HG03565 (cell line): Measurements from ENCODE around the gene SORCS3.

ENCODE experiments used
- ATAC-seq: cut with Tn5 transposase; IDR thresholded peaks from one replicate; pipeline ENCODE4 v1.9.1; 2021; ENCODE audit warnings: mild to moderate bottlenecking, moderate library complexity; ENCODE audit not compliant: unreplicated experiment

Gene SORCS3

DNA sequence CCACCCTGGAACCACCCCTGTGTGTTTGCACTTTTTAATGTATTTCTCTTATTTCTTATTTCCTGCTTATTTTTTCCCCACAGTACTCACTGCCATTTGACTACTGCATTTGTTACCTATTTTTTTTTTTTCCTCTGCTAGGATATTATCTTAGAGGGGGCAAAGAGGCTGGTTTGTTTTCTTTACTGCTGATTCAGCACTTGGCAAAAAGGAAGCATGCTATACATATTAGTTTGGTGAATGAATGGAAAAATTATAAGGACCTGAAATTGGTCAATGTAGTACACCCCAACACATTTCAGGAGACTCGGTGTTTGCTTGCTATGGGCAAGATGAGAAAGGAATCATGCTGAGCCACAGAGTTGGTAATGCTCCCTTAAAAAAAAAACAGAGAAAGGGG is 193.5 kb downstream of the SORCS3 start:
- ATAC-seq: no peak

DNA sequence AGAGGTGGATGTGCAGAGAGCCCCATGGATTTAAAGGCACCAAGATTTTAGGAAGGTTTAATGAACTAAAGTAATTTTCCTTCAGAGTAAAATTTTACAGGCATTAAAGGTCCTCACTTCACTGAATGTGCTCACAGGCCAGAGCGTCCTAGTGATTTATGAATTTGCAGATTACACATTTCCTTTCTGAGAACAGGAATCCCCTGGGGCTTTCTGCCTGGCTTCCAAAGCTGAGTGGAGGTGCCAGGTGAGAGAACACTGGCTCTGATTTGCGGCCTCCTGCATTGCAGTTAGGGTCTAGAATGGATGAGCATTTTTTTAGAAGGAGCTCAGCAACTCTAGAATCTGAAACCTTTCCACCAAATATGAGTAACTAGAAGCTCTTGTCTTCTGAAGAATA is 194.3 kb downstream of the SORCS3 start:
- ATAC-seq: peak; percentile 45

DNA sequence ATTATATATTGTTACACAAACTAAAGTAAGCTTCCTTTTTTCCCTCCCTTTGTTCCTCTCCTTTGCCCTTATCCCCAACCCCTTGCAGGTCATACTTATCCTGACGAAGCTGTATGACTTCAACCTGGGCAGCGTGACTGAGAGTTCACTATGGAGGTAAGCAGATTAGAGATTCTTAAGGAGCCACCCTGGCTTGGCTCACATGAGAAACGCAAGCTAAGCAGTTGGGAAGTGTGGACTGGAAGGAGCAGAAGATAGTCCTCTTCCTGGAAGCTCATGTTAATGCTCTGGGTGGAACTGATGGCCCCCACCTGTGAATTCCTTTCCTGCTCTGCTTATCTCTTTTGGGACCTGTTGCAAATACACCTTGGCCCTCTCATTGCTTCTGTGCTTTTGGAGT is 201.6 kb downstream of the SORCS3 start:
- ATAC-seq: no peak

DNA sequence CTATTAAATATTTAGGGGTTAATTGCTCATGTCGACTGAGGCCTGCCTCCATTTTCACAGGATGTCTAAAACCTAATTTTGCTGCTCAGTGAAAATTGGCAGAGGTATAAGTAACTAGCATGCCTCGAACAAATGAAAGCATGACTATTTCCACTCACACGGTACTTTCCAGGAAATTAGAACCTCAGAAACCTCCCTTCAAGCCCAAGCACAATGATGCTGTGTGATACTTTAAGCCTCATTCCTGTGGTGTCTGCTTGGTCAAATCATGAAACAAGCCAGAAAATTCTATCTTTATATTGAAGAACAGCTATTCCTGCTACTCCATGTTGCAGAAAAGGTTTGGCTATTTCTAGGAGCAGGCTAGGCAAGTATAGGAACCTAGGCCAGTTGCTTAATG is 203.0 kb downstream of the SORCS3 start:
- ATAC-seq: no peak

DNA sequence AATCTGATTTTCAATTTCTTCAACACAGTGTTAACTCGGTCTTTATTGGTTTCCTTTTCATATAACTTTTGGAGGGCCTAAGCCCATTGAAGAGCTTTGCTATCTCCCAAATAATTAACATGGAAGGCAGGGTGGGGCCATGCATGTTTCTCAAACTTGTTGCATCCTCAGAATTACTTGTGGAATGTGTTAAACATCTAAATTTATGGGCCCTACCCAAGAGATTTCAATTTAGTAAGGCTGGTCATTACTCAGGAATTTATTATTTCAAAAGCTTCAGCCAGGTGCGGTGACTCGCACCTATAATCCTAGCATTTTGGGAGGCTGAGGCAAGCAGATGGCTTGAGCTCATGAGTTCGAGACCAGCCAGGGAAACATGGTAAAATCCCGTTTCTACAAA is 208.9 kb downstream of the SORCS3 start:
- ATAC-seq: no peak

DNA sequence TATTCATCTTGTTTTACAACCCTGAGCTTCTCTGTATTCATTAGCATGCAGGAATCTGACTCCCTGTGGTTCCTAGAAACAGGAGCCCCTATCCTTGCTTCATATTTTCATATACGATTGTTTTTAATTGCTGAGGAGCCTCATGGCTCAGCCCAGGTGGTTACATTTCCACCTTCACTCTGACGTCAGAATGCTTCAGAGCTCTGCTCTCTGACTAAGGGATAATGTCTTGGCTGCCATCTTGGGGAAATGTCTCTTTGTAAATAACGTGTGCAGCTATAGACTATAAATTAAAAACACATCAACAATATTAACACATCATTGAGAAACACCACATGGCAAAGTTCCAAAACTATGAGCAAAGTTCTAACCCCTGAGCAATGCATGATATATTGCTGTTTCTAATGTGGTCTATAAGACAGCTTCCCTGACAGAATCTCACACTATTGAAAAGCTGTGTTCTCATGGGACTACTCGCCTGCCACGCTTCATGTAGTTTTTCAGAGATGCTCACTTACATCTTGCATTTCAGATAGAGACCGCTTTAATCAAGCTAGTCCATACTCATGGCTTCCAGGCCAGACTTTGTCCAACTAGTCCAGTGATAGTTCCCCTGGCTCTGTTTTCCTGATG is 227.0 kb downstream of the SORCS3 start:
- no peak for ATAC-seq

DNA sequence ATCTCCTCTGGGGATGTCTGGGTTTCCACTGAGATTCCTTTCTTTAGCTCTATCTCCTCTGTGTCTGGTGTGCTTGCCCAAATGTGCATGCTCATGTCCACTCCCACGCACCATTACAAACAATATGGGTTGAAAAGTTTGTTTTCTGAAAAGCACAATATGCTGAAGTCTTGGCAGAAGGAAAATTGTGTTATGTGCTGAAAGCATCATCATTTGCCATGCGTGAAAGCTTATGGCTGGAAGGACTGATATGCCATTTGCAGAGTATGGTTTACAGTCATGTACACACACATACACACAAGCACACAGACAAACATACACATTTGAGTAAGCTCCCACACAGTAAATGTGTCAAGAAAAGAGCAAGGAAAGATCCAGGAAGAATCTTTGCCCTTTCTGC is 231.6 kb downstream of the SORCS3 start:
- ATAC-seq: no peak

DNA sequence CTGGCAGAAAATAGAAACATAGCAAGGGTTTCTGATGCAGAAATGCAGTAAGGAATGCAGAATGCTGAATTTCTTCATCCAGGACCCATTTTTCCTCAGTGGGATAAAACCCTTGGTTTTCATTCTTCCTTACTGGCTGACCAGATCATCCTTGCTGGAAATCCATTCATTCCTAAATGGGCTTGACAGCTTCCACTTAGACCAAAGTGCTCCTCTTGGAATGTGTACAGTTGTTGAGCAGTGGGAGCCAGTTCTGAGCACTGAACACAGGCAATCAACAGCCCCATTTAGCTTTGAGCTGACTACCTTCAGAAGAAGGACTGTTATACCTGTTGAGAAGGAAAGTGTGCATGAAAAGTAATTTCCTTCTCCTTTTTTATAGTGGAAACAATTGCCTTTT is 232.1 kb downstream of the SORCS3 start:
- no peak for ATAC-seq

DNA sequence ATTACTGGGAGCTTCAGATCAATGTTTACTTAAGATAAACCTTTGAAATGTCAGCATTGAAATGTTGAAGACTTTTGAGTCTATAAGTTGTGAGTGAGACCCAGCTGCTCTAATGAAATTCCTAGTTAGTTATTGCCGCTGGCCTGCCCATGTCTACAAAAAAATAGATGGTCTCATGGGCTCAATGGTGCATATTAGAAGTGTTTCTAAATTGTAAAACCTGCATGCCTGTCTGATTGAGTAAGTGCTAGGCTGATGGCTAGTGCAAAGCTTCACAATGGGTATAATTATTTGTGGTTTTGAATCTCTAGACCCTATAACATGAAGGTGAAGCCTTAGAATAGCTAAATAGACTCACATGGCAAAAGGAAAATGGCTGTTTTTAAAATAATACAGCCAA is 234.5 kb downstream of the SORCS3 start:
- no peak for ATAC-seq

DNA sequence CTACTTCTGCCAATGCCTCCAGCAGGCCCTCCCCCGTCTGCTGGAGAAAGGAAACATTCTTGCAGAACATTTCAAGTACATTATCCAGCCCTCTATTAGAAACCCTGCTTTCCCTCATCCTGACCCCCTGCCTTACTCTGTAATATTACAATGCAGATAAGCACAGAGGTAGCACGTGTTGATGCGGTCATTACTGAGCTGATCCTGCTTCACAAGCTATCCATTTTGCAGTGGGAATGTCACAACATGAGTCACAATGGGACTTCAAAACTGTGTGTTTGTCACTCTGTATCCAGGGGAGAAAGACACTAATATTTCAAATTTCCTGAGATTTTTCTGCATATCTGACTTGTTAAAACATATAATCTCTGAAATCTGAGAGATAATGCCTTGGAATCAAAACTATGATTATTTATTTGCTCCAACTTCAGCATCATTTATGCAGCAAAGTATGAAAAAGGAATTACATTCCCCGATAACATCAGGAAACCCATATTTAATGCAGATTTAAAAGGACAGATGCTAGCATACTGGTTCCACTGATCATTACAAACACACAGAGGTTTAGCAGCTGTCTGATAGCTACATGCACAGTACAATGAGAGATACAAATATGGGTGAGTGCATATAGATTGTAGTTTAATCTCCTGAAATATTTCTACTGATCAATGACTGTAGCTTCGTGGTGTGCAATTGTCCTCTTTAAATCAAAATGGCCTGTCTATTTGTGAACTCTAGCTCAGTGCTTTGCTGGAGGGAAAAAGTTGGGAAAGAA is 239.7 kb downstream of the SORCS3 start:
- no peak for ATAC-seq

DNA sequence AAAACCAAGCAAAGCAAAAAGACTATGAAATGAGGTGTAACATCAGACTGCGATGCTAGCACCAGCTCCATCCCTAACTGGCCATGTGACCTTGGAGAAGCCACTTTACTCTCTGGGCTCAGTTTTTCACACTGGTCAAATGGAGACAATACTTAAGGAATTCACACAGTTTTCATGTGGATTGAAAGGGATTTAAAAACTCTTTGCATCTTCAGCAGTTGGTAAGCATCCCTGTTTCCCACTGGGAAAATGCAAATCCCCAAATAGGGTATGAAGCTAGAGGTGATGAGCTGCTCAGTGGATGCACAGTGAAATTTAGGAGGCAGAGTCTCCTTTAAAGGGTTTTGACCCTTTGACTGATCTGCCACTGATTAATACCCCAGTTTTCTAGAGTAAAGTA is 240.7 kb downstream of the SORCS3 start:
- no peak for ATAC-seq

DNA sequence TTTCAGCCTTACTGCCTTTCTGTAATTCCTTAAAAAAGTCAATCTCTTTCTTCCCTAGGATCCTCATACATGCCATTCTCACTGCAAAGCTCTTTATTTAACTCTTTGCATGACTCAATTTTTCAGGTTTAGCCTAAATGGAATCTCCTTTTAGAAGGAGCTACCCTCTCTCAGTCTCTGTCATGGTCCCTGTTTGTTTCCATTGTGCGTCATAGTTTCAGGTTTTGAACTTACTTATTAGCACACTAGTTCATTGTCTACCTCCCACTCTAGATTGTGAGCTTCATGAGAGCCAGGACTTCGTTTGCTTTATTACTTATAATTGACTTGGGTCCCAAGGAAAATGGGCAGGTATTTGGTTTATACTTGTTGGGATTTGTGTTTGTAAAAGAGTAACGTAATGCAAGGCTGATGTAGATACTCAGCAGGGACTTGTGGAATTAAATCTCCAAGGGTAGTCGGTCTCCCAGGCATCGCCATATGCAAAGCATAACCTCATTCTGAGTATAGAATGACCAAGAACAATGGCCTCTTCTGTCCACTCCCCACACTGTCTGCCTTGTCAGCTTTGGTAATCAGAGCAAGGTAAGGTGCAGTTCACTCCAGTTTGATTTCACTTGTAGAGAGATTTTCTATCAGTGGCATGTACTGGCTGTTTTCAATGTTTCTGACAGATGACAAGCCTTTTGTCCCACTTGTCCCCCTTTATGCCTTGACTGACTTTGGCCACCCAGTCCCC is 252.0 kb downstream of the SORCS3 start:
- no peak for ATAC-seq

DNA sequence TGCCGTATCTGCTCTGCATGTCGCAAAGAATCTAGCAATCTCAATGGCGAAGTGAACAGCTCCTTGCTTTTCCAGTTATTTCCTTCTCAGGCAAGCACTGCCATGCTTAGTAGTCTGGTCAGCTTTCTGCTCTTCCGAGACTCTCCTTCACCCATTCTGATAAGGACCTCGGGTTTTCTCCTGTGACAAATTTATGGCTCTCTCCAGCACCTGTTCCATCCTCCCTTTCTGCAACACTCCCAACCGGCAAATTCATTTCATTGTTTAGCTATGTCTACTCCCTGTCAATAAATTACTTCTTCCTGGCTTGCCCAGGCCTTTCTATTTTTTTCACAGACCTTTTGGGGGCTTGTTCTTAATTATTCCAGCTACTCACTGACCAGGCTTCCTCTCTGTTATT is 252.6 kb downstream of the SORCS3 start:
- ATAC-seq: no peak

DNA sequence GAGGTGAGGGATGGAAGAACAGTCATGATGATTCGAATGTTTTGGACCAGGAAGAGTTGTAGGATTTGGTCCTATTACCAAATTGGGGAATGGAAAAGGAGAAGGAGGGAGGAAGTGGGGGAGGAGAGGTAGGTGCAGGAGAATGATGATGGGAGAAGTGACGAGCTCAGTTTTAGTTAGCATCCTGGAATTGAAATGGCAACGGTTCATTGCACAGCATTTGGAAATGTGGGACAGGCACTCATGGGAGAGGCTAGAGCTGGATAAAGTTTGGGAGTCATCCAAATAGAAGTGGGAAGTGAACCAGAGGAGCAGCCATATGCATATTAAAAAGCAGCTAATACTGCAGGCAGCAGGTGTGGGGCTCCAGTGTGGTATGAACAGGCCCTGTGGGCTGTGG is 253.6 kb downstream of the SORCS3 start:
- ATAC-seq: no peak

DNA sequence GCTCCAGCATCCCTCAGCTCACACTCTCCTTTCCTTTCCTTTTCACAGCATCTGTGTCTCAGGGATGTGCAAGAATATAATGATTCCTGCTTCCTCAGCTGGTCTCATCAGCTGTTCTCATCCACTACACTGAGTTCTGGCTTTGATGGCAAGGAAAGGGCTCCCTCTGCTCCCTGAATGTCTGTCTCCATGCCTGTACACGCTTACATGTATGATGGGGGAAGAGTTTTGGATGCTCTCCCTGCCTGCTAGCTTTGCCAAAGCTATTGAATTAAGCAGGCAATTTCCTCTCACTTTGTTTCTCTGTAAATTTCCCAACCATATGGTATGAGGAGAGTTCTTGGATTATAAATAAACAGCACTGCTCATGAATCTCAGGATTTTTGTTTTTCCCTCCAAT is 254.5 kb downstream of the SORCS3 start:
- ATAC-seq: no peak

DNA sequence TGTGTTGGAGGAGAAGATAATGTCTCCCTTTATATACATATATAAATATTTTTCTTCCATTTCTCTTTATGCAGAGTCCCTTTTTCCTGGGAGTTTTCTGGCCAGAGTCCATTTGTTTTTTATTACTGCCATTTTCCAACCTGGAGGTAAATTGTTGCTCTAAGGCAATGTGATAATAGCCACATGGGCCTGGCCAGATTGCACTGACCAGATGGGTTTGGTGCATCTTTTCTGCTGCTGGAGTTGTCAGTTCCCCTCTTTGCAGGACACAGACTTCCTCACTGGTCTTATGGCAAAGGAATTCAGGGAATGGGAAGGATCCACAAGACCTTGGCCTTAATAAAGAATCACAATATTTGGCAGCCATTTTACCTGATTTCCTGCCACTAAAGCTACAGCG is 254.9 kb downstream of the SORCS3 start:
- no peak for ATAC-seq

DNA sequence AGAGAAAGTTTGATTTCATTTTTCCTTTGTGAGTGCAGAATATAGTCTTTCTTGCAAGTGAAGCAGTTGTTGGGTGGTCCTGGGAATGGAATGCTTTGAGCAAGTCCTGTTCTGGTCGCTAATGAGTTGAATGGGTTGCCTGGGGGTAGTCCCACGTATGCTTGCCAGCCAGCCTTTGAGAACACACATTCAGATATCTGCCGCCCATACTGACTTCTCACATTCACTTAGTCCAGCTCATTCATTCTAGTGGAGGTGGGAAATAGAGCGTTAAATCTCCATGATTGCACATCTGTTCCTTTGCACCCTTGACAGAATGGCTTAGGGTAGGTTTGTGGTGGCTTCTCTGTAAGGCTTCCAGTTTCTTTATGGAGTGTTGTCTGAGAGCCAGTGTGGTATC is 256.6 kb downstream of the SORCS3 start:
- ATAC-seq: no peak

DNA sequence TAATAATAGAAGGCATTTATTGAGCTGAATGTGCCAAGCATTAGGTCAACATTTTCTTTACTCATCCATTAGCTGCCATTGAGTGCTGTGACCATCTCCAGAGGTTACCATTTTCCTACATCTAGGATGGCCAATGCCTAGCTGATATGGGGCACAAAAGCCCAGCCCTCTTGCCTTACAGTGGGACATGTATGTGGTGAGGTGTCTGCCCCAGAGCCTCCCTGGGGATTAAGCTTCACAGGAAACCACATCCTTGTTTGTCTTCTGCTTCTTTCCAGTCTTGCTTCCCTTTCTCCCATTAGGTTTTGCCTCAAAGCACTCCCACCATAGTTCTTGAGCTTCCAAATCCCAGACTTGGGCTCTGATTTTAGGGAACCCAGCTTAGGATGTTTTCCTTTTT is 258.7 kb downstream of the SORCS3 start:
- no peak for ATAC-seq

DNA sequence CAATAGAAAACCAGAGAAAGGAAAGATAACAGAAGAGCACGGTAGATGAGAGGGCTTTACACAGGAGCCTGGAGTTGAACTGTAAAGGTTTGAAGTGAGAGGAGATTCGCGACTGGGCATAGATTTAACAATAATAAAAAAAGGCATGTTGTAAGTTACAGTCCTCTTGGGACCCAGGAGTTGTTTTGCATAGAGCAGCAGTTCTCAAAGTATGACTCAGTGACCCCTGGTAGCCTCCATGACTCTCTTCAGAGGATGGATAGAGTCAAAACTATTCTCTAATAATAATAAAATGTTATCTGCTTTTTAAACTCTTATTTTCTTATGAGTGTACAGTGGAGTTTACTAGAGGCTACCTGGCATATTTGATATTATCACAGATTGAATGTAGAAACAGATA is 262.3 kb downstream of the SORCS3 start:
- ATAC-seq: no peak

DNA sequence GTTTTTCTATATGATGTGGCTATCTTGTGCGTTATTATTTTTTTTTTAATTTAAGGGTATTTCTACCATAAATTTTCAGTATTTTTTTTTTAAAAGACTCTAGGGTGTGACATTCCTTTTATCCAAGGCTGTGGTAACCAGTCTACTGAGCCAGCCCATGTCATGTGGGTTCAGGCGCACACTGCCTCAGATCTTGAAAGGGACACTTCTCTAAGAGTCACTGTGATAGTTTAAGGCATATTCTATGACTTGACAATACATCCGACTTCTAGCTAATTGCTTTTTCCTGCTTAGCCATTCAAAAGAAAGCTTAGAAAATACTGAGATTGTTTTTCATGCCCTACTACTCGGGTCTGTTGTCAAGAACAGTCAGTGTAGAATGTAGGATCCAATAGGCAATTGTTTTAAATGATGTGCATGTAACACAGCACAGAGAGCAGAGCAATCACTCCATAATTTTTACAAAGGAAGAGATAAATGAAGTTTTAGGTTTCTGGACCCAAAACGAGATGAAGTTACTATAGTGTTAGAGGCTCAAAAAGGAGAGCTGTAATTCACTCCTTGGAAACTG is 263.7 kb downstream of the SORCS3 start:
- no peak for ATAC-seq

DNA sequence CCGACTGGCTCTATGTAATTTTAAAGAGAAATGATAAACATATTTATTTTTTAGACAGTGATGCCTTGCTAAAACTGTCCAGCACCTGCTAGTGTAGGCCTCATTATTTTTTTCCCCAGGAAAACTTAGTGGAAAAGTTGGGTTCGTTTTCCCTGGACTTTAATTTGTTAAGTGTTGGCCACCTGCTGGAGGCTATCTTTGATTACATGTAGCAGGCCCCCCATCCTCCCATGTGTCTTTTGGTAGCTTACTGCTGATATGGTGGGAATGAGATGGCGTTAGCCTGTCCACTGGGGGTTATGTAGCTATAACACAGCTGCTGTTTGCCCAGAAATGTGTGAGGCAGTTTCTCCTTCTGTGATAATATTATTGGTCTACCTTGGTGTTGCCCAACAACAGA is 265.0 kb downstream of the SORCS3 start:
- ATAC-seq: no peak

DNA sequence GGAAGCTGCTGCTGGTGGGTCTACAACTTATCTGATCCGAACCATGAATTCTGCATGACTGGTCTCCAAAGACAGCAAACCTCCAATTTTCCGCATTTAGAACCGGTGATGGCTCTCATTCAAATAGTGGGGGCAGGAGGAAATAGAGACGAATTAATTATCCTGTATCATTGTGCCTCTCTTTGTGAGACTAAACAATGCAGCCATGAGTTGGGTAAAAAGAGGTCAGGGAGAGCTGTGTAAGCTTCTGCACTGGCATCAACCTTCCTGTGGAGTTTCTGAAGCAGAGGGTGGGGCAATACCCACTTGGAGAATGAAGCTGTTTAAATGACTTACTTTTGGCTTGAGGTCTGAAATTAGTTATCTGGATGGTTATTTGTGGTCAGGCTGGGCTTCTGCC is 266.4 kb downstream of the SORCS3 start:
- ATAC-seq: no peak
